Thyroid gland (tissue), 4 donors: Measurements from ENCODE around the gene NAV2.

Source experiments
- CTCF ChIP-seq, 6 experiments: fragments of 200-600 bp in 3 of 6; fragments of 450-650 bp in 3 of 6; sonication (generic) in 3 of 6; IDR thresholded peaks; one replicate each; pipeline ENCODE4 v1.5.1; 2016 to 2019; ENCODE audit warnings: antibody characterized with exemption in 6 of 6, mild to moderate bottlenecking in 2 of 6, inconsistent platforms in 1 of 6, moderate library complexity in 1 of 6
- POLR2A ChIP-seq, 2 donors: fragments of 450-650 bp; IDR thresholded peaks; one replicate each; pipeline ENCODE4 v1.6.1; 2017; ENCODE audit warnings: antibody characterized with exemption in 2 of 2, mild to moderate bottlenecking in 2 of 2, moderate library complexity in 1 of 2

GRCh38 chr11:19789245-19789644 is 76.6 kb downstream of the NAV2 start:
- TF ChIP-seq POLR2A (IDR thresholded peaks at IDR 0.05) (no peak), CTCF (IDR thresholded peaks at IDR 0.05) (no peak)
